ENCODE data around the gene CD209.
A peak's percentile ranks its signal among the peaks of the same experiment; 100 is the strongest.
"Not testable (repeated sequence)": the region's sequence is repeated elsewhere in the genome, so short reads cannot be mapped to it uniquely, and the experiment has no call there.

CD209 gene

DNA sequence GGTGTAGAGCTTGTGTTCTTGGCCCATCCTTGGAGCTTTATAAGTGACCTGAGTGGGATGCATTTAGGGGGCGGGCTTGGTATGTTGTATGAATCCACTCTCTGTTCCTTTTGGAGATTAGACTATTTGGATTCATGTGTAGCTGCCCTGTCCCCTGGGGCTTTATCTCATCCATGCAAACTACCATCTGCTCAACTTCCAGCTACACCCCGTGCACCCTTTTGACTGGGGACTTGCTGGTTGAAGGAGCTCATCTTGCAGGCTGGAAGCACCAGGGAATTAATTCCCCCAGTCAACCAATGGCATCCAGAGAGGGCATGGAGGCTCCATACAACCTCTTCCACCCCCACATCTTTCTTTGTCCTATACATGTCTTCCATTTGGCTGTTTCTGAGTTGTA lies 21.8 kb upstream of the CD209 start:
- DNase-seq (ENCODE audit: low read depth in 2 of 2) = no peak

DNA sequence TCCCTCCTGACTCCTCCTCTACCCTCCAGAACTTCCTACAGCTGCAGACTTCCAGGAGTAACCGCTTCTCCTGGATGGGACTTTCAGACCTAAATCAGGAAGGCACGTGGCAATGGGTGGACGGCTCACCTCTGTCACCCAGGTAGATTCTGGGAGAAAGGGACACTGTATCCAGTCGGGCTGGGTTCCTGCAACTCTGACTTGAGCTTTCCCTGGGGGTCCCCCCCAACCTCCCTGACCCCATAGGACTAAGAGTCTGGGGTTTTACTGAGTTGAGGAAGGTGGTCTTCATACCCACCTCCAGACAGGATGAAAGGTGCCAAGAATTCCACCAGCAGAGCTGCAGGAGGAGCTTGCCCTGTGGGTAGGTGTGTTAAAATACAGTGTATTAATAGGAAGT lies 20.2 kb upstream of the CD209 start:
- no peak for DNase-seq (ENCODE audit: low read depth in 2 of 2)

DNA sequence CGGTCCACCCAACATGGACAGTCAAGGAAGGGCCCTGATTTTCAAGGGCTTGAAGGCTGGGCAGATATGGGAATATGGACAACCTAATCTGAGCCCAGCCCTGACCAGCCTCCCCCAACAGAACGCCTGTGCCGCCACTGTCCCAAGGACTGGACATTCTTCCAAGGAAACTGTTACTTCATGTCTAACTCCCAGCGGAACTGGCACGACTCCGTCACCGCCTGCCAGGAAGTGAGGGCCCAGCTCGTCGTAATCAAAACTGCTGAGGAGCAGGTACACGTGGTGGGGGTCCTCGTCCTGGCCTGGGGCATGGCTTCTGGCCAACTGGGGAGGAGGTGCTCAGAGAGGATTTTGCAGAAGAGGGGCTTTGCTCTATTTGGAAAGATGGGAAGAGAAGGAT lies 19.2 kb upstream of the CD209 start:
- DNase-seq (ENCODE audit: low read depth in 2 of 2) = no peak

GRCh38 chr19:7765043-7765442 lies 17.7 kb upstream of the CD209 start:
- DNase-seq (ENCODE audit: low read depth in 2 of 2) = not testable (repeated sequence)

DNA sequence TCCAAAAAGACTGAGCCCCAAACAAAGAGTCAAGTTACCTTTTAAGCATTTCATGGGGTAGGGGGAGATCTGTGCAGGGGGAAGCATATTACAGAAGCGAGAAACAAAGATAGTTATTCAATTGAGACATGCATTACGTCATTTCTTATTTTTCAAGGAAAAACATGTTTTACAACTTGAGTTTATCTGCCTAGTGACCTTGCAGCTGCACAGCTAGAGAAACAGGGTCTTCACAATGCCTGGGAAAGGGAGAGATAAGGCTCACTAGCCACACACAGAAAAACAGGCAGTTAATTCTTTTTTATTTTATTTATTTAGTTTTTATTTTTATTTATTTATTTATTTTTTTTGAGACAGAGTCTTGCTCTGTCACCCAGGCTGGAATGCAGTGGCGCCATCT lies 16.8 kb upstream of the CD209 start:
- DNase-seq (ENCODE audit: low read depth in 2 of 2) = not testable (repeated sequence)

DNA sequence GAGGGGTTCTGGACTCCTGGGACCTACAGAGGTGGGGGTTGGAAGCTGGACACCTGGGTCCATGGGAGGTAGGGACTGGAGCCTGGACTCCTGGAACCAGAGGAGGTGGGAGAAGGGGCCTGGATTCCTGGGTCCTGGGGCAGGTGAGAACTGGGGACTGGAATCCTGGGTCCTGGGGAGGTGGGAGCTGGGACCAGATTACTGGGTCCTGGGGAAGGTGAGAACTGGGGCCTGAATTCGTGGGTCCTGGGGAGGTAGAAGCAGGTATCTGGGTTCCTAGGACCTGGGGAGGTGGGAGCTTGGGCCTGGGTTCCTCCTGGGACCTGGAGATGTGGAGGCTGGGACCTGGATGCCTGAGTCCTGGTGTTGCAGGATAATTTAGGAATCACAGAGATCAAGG lies 16.4 kb upstream of the CD209 start:
- DNase-seq (ENCODE audit: low read depth in 2 of 2) = no peak

GRCh38 chr19:7762719-7763293 lies 15.5 kb upstream of the CD209 start, which contains the start of gene CLEC4M:
Gene CLEC4M, plus strand, starts transcription at chr19:7763243. Its CDS starts 24 bp downstream, at chr19:7763267.
- no peak for DNase-seq (ENCODE audit: low read depth in 2 of 2)

DNA sequence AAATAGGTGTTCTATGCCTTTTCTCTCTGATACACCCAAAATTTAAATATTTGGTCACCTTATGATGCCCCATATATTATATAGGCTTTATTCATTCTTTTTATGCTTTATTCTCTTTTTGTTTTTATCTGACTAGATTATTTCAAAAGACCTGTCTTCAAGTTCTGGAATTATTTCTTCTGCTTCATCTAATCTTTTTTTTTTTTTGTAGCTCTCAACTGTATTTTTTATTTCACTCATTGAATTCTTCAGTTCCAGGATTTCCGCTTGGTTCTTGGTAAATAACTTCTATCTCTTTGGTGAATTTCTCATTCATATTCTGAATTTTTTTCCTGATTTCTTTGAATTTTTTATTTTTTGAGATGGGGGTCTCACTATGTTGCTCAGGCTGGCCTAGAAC lies 11.8 kb upstream of the CD209 start:
- no peak for DNase-seq (ENCODE audit: low read depth in 2 of 2)

DNA sequence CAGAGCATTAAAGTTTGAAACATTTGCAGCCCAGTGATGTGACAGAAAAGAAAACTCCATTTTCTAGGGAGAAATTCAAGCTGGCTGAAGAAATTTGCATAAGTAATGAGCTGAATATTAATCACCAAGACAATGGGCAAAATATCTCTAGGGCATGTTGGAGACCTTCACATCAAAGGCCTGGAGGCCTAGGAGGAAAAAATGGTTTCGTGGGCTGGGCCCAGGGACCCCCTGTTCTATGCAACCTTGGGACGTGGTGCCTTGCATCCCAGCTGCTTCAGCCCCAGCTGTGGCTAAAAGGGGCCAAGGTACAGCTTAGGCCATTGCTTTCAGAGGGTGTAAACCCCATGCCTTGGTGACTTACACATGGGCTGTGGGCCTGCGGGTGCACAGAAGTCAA lies 10.0 kb upstream of the CD209 start:
- no peak for DNase-seq (ENCODE audit: low read depth in 2 of 2)

DNA sequence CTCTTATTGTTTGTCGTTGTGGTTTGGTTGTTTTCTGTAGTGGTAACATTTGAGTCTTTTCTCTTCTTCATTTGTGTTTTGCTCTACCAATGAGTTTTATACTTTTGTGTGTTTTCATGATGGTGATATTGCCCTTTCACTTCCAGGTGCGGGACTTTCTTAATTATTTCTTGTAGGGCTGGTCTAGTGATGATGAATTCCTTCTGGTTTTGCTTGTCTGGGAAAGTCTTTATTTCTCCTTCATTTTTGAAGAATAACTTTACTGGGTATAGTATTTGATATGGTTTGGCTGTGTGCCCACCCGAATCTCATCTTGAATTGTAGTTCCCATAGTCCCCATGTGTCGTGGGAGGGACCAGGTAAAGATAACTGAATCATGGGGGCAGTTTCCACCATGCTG lies 8.9 kb upstream of the CD209 start:
- no peak for DNase-seq (ENCODE audit: low read depth in 2 of 2)

DNA sequence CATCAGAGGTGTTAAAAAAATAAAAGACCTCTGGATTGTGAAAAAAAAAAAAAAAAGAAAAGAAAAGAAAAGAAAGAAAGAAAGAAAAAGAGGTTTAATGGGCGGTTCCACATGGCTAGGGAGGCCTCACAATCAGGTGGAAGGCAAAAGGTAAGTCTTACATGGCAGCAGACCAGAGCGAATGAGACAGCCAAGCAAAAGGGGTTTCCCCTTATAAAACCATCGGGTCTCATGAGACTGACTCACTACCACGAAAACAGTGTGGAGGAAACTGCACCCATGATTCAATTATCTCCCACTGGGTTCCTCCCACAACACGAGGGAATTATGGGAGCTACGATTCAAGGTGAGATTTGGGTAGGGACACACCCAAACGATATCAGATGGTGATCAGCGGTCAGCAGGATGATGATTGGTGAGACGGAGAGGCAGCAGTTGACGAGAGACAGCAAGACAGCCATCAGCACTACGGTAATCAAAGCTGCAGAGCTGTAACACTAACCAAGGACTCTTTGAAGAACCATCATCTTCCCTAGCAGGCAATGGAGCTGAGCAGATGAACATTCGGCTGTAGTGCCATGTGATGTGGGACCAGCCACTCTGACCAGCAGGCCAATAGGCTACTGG lies 3.9 kb upstream of the CD209 start:
- peak; percentile 30 to 32 for DNase-seq (ENCODE audit: low read depth in 2 of 2)

DNA sequence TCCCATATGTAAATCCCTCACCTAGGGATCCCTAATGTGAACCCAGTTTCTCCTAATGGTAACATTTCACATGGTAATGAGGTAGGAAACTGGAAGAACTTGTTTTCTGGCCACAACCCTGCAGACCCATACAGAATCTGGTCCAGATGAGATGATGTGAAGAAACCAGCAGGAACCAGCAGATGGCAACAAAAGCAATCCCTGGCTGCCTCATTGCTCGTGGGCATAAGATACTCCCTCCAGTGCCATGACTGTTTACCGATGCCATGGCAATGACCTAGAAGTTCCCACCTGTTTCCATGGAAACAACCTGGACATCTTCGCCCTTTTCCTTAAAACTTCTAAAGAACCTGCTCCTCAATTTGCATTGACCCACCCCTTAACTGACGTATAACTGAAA lies 1.4 kb upstream of the CD209 start:
- no peak for DNase-seq (ENCODE audit: low read depth in 2 of 2)

DNA sequence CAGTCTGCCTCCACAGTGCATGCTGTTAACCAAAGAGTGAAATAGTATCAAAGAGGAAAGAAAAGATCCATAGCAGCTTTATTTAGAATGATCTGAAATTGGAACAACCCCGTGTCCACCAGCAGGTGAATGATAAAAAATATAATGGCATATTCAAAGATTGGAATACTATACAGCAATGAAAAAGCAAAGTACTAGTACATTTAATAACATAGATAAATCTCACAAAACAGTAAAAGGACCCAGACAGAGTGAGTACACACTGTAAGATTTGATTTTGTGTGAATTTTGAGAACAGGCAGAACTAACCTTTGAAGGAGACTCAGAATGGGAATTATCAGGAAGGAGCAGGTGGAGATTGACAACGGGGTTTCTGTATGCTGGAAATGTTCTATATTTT lies 837 bp upstream of the CD209 start:
- DNase-seq (ENCODE audit: low read depth in 2 of 2) = no peak

DNA sequence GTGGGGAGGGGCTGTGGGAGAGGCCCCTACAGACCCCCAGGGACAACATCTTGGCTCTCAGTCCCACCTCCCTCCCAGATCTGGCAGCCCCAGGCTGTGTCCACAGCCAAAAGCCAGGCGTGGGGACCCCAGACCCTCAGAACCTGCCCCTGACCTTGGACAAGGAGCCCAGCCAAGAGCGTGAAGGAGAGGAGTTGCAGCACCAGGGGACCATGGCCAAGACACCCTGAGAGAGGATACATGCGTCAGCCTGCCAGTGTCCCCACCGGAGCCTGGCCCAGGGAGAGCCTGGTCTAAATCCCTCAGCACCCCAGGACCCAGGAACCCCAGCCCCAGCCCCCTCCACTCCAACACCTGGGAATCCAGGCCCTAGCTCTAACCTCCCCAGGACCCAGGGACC lies 1.0 kb downstream of the CD209 start:
- DNase-seq (ENCODE audit: low read depth in 2 of 2) = not testable (repeated sequence)

DNA sequence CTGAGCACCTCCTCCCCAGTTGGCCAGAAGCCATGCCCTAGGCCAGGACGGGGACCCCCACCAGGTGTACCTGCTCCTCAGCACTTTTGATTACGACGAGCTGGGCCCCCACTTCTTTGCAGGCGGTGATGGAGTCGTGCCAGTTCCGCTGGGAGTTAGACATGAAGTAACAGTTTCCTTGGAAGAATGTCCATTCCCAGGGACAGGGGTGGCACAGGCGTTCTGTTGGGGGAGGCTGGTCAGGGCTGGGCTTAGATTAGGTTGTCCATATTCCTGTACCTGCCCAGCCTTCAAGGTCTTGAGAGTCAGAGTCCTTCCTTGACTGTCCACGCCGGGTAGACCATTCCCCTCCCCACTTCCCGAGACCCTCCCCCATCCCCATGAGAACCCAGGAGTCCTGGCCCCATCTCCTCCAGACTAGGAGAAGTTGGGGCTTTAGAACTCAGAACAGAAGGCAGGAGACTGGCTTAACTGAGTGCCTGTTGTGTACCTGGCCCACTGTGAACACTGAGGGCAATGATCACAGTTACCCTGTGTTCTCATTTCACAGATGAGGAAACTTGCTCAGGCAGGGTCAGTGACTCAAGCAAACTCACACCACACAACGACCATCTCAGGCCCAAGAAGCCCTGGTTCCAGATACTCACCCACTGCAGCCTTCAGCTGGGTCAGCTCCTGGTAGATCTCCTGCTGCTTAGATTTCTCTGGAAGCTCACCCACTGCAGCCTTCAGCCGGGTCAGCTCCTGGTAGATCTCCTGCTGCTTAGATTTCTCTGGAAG lies 2.3 kb downstream of the CD209 start:
- no peak for DNase-seq (ENCODE audit: low read depth in 2 of 2)

DNA sequence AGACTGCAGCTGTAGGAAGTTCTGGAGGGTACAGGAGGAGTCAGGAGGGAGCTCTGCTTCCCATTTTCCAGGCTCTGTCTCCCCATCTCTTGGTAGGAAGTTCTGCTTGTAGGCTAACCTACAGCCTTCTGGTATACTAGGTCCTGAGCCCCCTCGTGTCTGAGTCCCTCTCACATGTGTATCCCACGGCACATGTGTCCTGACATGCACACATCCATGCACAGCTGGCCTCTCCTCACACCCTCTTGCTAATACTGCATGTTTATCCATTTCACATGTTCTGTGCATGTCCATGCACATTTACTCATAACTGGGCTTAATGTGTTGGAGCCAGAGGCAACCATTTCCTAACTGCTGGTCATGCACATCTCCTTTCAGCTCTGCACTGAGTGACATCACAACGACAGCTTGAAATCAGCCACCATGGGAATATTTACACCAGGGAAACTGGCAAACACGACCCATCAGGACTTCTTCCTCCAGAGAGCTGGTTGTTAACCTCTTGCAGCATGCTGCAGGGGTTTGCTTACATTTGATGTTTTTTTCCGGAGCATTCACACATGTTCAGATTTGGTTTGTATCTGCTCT lies 3.0 kb downstream of the CD209 start:
- DNase-seq (ENCODE audit: low read depth in 2 of 2) = no peak

DNA sequence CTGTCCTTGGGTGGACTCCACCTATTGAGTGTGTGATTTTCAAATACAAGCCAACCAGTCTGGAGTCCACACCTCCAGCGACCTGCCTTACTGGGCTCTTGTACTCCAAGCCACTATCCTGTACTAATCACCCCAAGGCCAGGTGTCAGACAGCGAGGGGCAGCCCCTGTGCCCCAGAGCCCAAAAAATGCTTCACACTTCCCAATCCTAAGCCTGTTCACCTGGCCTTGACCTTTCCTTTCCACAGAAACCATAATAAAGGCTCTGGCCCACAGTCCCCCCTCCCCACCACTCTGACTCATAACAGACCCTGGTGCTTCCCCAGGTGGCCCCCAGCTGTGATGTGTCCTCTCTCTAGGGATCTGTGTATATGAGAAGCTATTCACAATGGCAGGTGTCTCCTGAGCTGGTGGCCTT lies 3.9 kb downstream of the CD209 start:
- DNase-seq (ENCODE audit: low read depth in 2 of 2) = peak in 1 of 2 donors; percentile 40

DNA sequence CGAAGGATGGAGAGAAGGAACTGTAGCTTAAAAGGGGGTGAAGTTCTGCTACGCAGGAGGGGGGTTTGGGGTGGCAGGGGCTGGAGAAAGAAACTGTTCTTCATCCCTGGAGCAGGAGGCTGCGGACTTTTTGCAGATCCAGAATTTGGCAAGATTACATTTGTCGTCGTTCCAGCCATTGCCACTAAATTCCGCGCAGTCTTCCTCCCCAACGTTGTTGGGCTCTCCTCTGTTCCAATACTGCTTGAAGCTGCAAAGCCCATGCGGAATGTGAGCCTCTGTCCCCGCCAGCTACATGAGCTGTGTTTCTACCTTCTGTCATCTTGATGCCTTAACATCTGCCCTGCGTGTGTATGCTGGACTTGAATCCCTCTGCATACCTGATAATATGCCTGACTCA lies 4.3 kb downstream of the CD209 start:
- no peak for DNase-seq (ENCODE audit: low read depth in 2 of 2)

DNA sequence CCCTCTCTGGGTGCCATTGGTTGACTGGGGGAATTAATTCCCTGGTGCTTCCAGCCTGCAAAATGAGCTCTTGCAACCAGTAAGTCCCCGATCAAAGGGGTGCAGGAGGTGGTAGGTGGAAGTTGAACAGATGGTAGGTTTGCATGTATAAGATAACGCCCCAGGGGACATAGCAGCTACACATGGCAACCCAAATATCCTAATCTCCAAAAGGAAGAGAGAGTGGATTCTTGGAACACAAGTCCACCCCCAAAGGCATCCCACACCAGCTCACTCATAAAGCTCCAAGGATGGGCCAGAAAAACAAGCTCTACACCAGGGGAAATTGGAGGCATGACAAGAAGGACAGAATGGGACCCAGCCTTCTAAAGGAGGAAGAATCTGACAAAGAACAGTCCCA lies 4.8 kb downstream of the CD209 start:
- DNase-seq (ENCODE audit: low read depth in 2 of 2) = no peak

GRCh38 chr19:7740682-7741054 lies 6.7 kb downstream of the CD209 start:
- no peak for DNase-seq (ENCODE audit: low read depth in 2 of 2)

DNA sequence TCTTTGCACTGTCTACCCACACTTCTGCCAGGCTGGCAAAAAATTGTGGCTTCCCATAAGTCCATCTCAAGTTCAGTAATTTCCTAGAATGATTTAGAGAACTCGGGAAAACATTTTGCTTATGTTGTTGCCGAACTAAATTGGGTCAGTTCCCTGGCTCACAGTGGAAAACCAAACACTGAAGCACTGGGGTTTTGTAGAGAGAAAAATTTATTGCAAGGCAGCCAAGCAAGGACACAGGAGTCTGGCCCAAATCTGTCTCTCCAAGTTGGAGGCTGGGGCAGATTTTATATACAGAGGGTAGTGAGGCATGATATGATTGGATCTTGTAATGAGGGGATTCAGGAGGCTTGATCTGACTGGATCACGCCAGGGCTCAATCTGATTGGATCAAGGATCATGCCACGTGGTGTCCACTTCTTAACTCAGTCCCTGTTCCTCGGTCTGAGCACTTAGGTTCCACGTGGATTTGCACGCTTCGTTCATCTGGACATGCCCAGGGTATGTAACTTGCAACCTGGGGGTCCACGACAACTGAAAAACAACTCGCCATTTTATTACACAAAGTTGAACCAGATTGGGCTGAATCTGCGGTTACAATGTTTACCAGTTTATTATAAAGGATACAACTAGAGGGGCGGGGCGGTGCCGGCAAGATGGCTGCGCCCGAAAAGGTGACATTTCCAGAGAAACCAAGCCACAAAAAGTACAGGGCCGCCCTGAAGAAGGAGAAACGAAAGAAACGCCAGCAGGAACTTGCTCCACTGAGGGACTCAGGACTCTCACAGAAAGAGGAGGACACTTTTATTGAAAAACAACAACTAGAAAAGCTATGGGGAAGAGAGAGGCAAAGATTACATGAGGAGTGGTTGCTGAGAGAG lies 7.3 kb downstream of the CD209 start:
- no peak for DNase-seq (ENCODE audit: low read depth in 2 of 2)

GRCh38 chr19:7739211-7739755 lies 8.1 kb downstream of the CD209 start:
- DNase-seq (ENCODE audit: low read depth in 2 of 2) = no peak
